ENCODE results near the gene DALRD3. TPM values are rescaled to one million over a fixed set of nuclear protein-coding genes. Genes with fewer than 3 reads are reported as not detected.

The DALRD3 gene
- total RNA-seq, 1 donor from 2014 or later, result 11.8 TPM

- Histone ChIP-seq H3K4me3 (no peak overlapping the region), H3K27ac (replicated peaks) (peak overlapping the region; percentile 7), H3K4me1 (peaks cover 78% of the 10 kb centered on the region), H3K27me3 (ENCODE audit: low read depth) (no peaks in the 10 kb centered on the region), H3K36me3 (peaks cover 43% of the 10 kb centered on the region), H3K9me3 (replicated peaks) (no peaks in the 10 kb centered on the region)
- no peak for TF ChIP-seq CTCF (IDR thresholded peaks at IDR 0.05; ENCODE audit: borderline replicate concordance)
- no peak for DNase-seq
- intact Hi-C loops (cut with micrococcal nuclease), result no loop called here
These were observed 6.8 kb upstream of the DALRD3 start for GRCh38 chr3:49025005-49025792.

- TF ChIP-seq CTCF (IDR thresholded peaks at IDR 0.05; ENCODE audit: borderline replicate concordance), result no peak
- Histone ChIP-seq H3K27me3 (ENCODE audit: low read depth) (no peaks in the 10 kb centered on the region), H3K4me1 (peaks cover 79% of the 10 kb centered on the region), H3K4me3 (no peak overlapping the region), H3K27ac (replicated peaks) (no peak overlapping the region), H3K36me3 (peaks cover 40% of the 10 kb centered on the region), H3K9me3 (replicated peaks) (no peaks in the 10 kb centered on the region)
- no peak for DNase-seq
- intact Hi-C loops (cut with micrococcal nuclease), result no loop called here
These were observed 6.1 kb upstream of the DALRD3 start for GRCh38 chr3:49024449-49024848.

GRCh38 chr3:49023775-49024174 is 5.4 kb upstream of the DALRD3 start:
- H3K27ac ChIP-seq (replicated peaks), result no peak overlapping the region
- intact Hi-C loops (cut with micrococcal nuclease), result no loop called here
- peaks cover 40% of the 10 kb centered on the region for H3K36me3 ChIP-seq

GRCh38 chr3:49022688-49023171 is 4.3 kb upstream of the DALRD3 start:
- TF ChIP-seq CTCF (IDR thresholded peaks at IDR 0.05; ENCODE audit: borderline replicate concordance), result no peak
- H3K27me3 ChIP-seq (ENCODE audit: low read depth), result no peaks in the 10 kb centered on the region
- peak overlapping the region; percentile 86 for H3K4me3 ChIP-seq
- no peak for DNase-seq
- peaks cover 81% of the 10 kb centered on the region for H3K4me1 ChIP-seq
- no peaks in the 10 kb centered on the region for H3K9me3 ChIP-seq (replicated peaks)
- H3K27ac ChIP-seq (replicated peaks), result peak overlapping the region; percentile 98
- intact Hi-C loops (cut with micrococcal nuclease), result no loop called here
- H3K36me3 ChIP-seq, result peaks cover 40% of the 10 kb centered on the region

More at GRCh38 chr3:49023775-49024174, 5.4 kb upstream of the DALRD3 start:
- Histone ChIP-seq H3K9me3 (replicated peaks) (no peaks in the 10 kb centered on the region), H3K27me3 (ENCODE audit: low read depth) (no peaks in the 10 kb centered on the region), H3K4me1 (peaks cover 81% of the 10 kb centered on the region), H3K4me3 (no peak overlapping the region)
- DNase-seq, result no peak
- no peak for TF ChIP-seq CTCF (IDR thresholded peaks at IDR 0.05; ENCODE audit: borderline replicate concordance)

DNA sequence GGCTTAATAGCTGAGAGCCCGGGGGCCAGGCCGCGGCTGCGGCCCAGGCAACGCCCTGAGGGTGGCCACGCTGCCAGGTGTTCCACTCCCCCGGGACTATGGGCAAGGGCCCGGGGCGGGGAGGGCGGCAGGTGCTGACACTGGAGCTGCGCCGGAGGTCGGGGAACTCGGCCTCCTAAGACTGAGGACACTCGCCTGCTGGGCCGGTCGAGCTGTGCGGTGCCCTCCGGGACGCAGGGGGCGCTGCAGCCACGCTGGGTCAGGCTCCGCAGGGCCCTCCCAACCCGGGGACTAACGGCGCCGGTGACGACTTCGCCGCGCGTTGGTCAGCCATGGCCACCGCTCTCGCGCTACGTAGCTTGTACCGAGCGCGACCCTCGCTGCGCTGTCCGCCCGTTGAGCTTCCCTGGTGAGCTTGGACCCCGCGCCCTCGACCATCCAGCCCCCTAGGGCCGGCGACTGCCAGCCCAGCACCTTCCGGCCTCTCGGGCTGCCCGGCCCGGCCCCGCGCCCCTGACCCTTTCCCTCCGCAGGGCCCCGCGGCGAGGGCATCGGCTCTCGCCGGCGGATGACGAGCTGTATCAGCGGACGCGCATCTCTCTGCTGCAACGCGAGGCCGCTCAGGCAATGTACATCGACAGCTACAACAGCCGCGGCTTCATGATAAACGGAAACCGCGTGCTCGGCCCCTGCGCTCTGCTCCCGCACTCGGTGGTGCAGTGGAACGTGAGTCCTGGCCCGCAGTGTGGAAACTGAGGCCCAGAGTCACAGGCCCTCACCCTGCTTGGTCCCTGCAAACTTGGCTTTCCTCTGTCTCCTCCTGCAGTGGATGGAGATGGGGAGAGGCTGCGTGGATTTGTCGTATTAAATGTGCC is 3.7 kb upstream of the DALRD3 start, which contains the start of gene NDUFAF3:
Gene NDUFAF3 (plus strand): TSS at position 309 of the 875 bp plus-strand sequence. CDS start 24 bp downstream, at position 333.
- no peaks in the 10 kb centered on the region for H3K27me3 ChIP-seq (ENCODE audit: low read depth)
- peak; percentile 99 for TF ChIP-seq CTCF (IDR thresholded peaks at IDR 0.05; ENCODE audit: borderline replicate concordance)
- H3K27ac ChIP-seq (replicated peaks), result peak within 1 kb of the TSS; percentile 98
- peak within 1 kb of the TSS; percentile 86 for H3K4me3 ChIP-seq
- H3K9me3 ChIP-seq (replicated peaks), result no peaks in the 10 kb centered on the region
- intact Hi-C loops (cut with micrococcal nuclease), result no loop called here
- H3K4me1 ChIP-seq, result peaks cover 85% of the 10 kb centered on the region
- H3K36me3 ChIP-seq, result peaks cover 40% of the 10 kb centered on the region
- peak; percentile 94 for DNase-seq

Measured in left ventricle myocardium inferior (tissue), 1 donor.